ENCODE measurements around the gene PTX4.
"Not testable (repeated sequence)": the region's sequence is repeated elsewhere in the genome, so short reads cannot be mapped to it uniquely, and the experiment has no call there.

Gene PTX4

GRCh38 chr16:1478937-1479336 is 9.8 kb downstream of the PTX4 start:
- not testable (repeated sequence) for DNase-seq

GRCh38 chr16:1477033-1477432 is 11.7 kb downstream of the PTX4 start:
- DNase-seq: no peak

GRCh38 chr16:1475552-1476114 is 13.1 kb downstream of the PTX4 start:
- DNase-seq: no peak

- peak; percentile 85 for DNase-seq
Observed at GRCh38 chr16:1474796-1475551, 13.8 kb downstream of the PTX4 start, which contains the start of gene CLCN7. Gene CLCN7, minus strand, starts transcription at chr16:1475028. Its CDS starts 54 bp downstream, at chr16:1474974.

- no peak for DNase-seq
Observed at GRCh38 chr16:1474082-1474795, 14.5 kb downstream of the PTX4 start.

- DNase-seq: no peak
Observed at GRCh38 chr16:1472974-1473373, 15.8 kb downstream of the PTX4 start.

- DNase-seq: no peak
Observed at GRCh38 chr16:1471569-1472194, 17.1 kb downstream of the PTX4 start.

- no peak for DNase-seq
Observed at GRCh38 chr16:1470481-1471251, 18.1 kb downstream of the PTX4 start.

GRCh38 chr16:1469693-1470201 is 19.0 kb downstream of the PTX4 start:
- no peak for DNase-seq

- DNase-seq: not testable (repeated sequence)
Observed at GRCh38 chr16:1469141-1469540, 19.6 kb downstream of the PTX4 start.

GRCh38 chr16:1468426-1468810 is 20.3 kb downstream of the PTX4 start:
- DNase-seq: no peak

- no peak for DNase-seq
Observed at GRCh38 chr16:1466968-1467521, 21.7 kb downstream of the PTX4 start.

- DNase-seq: no peak
Observed at GRCh38 chr16:1466054-1466453, 22.7 kb downstream of the PTX4 start.

- no peak for DNase-seq
Observed at GRCh38 chr16:1465567-1465915, 23.2 kb downstream of the PTX4 start.

GRCh38 chr16:1464894-1465566 is 23.7 kb downstream of the PTX4 start:
- no peak for DNase-seq

GRCh38 chr16:1464196-1464893 is 24.4 kb downstream of the PTX4 start:
- DNase-seq: no peak

- DNase-seq: no peak
Observed at GRCh38 chr16:1461146-1461545, 27.6 kb downstream of the PTX4 start.

- DNase-seq: no peak
Observed at GRCh38 chr16:1460602-1461138, 28.1 kb downstream of the PTX4 start.

GRCh38 chr16:1459967-1460366 is 28.8 kb downstream of the PTX4 start:
- DNase-seq: no peak

GRCh38 chr16:1458977-1459341 is 29.8 kb downstream of the PTX4 start:
- no peak for DNase-seq
